Sigmoid colon (tissue), 4 donors: Measurements from ENCODE around the gene MYO15B.

ENCODE experiments used
- CTCF ChIP-seq, 4 experiments: fragments of 450-650 bp in 3 of 4; fragments of 200-600 bp in 1 of 4; IDR thresholded peaks; one replicate each; pipeline ENCODE4 v1.5.1; 2016 to 2019; ENCODE audit warnings: antibody characterized with exemption in 4 of 4, mild to moderate bottlenecking in 3 of 4, moderate library complexity in 2 of 4
- EP300 ChIP-seq, 4 donors: sonication (generic); formaldehyde crosslinking; IDR thresholded peaks; one replicate each; pipeline ENCODE4 v1.6.1; 2017; ENCODE audit warnings: antibody characterized with exemption in 4 of 4
- POLR2AphosphoS5 ChIP-seq, 4 donors: sonication (generic); formaldehyde crosslinking; IDR thresholded peaks; one replicate each; pipeline ENCODE4 v1.6.1; 2017; ENCODE audit warnings: antibody characterized with exemption in 4 of 4

DNA sequence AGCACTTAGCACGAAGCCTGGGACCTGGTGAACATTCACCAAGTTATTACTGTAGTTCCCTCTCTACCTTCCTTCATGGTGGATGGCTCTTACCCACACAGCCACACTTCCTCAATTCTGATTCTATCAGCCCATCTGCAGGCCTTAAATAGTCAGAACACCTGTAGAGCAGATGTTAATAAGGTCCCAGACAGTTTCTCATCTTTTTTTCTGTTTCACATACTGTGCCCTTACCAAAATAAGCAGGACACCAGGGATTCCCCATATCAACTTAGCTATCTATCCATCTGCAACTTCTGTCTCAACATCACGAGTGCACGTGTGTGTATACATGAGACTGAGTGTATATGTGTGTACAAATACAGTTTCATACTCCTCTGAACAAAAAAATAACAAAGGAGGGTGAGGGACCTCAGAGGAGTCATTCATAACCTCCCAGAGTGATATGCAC, 76.5 kb downstream of the MYO15B start:
- TF ChIP-seq POLR2AphosphoS5 (IDR thresholded peaks at IDR 0.05): no peak
- no peak for TF ChIP-seq CTCF (IDR thresholded peaks at IDR 0.05)
- no peak for TF ChIP-seq EP300 (IDR thresholded peaks at IDR 0.05)
